Measurements from ENCODE around the gene FAR1.

FAR1 gene

GRCh38 chr11:13778345-13778744 is 109.9 kb downstream of the FAR1 start:
- no peak for DNase-seq

GRCh38 chr11:13781153-13781552 is 112.7 kb downstream of the FAR1 start:
- DNase-seq: no peak
